ENCODE results near the gene OPTC.

Gene OPTC

DNA sequence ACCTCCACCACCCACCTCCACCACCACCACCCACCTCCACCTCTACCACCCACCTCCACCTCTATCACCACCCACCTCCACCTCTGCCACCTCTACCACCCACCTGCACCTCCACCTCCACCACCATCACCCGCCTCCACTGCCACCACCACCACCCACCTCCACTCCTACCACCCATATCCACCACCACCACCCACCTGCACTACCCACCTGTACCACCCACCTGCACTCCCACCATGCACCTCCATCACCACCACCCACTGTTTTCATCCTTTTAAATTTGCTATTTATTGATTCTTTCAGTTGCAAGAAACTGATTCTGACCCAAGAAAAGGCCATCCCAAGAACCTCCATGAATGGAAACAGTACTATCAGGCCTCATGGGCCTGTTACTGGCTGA, 6.3 kb downstream of the OPTC start:
- TF ChIP-seq, protein P1, sequence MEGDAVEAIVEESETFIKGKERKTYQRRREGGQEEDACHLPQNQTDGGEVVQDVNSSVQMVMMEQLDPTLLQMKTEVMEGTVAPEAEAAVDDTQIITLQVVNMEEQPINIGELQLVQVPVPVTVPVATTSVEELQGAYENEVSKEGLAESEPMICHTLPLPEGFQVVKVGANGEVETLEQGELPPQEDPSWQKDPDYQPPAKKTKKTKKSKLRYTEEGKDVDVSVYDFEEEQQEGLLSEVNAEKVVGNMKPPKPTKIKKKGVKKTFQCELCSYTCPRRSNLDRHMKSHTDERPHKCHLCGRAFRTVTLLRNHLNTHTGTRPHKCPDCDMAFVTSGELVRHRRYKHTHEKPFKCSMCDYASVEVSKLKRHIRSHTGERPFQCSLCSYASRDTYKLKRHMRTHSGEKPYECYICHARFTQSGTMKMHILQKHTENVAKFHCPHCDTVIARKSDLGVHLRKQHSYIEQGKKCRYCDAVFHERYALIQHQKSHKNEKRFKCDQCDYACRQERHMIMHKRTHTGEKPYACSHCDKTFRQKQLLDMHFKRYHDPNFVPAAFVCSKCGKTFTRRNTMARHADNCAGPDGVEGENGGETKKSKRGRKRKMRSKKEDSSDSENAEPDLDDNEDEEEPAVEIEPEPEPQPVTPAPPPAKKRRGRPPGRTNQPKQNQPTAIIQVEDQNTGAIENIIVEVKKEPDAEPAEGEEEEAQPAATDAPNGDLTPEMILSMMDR (IDR thresholded peaks at IDR 0.05; ENCODE audit: insufficient read depth, missing control alignments), result no peak
- no peak for FAIRE-seq

DNA sequence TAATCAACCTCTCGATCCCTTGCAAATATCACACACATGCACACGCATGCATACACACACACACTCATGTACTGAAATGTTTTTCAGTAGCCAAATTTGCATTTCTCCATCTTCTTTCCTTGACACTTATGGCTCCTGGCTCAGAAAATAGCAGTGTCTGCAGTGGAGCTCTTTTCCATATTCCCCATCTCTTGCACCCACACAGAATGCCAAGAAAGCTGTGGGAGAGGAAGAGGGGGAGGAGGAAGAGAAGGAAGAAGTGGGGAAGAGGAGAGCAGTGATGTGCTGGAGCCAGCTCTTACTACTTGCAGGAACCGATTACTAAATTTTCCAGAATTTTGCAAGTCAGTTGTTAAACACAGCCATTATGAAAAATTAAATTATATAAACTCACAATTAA, 9.9 kb downstream of the OPTC start:
- no peak for DNase-seq (ENCODE audit: insufficient read length, low spot score)
- TF ChIP-seq, protein P1 (IDR thresholded peaks at IDR 0.05; ENCODE audit: insufficient read depth, missing control alignments), result no peak
- FAIRE-seq, result no peak

More for the DNA sequence above, 6.3 kb downstream of the OPTC start:
- DNase-seq (ENCODE audit: insufficient read length, low spot score), result no peak

DNA sequence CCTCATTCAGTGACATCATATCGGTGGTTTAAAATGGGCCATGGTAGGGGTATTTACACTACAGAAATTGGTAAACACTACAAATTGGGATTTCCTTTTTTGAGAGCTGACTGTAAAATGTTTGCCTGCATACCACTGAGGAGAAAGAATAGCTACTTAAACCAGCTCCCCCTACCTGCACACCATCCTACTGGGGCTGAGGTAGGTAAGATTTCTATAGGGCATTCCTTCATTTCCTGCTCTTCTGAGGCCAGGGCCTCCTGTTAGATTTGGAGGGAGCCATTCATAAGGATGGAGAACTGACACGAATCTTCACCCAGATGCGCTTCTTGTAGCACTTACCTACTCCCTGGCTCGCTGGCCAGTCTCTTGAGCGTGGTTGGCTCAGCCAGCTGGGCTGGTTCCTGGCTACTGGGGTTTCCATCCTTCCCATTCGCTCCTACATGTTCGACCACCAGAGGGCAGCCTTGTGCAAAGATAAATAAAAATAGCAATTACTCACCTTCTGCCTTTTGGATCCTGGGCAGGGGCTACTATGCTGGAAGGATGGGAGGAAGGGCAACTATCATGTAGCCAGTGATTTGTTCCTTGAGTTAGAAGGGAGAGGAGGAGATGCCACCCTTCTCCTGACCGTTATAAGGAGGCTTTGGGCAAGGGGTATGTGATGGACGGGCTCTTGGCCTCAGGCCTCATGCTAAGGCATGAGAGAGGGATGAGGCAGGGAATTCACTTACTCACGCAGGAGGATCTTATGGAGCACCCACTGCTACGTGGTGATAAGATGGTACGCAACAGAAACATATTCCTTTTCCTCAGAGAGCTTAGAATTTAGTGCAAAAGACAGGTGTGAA, 10.7 kb downstream of the OPTC start:
- DNase-seq (ENCODE audit: insufficient read length, low spot score) (peak; percentile 93), FAIRE-seq (peak; percentile 79)
- TF ChIP-seq, protein P1 (IDR thresholded peaks at IDR 0.05; ENCODE audit: insufficient read depth, missing control alignments), result peak; percentile 98

DNA sequence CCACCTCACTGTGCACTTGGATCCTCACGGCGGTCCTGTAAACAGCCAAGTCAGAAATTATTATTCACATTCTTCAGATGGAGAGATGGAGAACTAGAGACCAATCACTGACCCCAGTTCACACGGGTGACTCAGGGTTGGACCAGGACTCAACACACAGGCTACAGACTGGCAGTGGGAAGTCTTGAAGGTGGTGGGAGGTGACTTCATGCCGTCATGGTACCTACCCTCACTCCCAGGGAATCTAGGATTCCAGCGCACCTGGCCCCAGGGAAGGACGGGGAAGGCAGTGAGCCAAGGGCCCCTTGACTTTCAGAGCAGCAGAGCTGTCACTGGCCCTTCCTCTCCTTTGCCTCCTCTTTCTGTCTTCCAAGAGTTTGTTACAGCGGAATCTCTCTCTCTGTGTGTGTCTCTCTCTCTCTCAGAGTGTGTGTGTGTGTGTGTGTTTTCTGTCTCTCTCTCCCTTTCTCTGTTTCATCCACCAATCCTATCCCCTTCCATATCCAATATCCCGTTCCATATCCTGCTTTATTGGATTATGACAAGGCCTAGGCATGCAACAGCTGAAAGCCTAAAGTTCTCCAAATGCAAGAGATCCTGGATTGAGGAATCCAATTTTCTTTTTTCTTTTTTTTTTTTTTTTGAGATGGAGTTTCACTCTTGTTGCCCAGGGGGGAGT, 11.7 kb downstream of the OPTC start:
- FAIRE-seq (no peak), DNase-seq (ENCODE audit: insufficient read length, low spot score) (no peak)
- TF ChIP-seq, protein P1 (IDR thresholded peaks at IDR 0.05; ENCODE audit: insufficient read depth, missing control alignments), result no peak

DNA sequence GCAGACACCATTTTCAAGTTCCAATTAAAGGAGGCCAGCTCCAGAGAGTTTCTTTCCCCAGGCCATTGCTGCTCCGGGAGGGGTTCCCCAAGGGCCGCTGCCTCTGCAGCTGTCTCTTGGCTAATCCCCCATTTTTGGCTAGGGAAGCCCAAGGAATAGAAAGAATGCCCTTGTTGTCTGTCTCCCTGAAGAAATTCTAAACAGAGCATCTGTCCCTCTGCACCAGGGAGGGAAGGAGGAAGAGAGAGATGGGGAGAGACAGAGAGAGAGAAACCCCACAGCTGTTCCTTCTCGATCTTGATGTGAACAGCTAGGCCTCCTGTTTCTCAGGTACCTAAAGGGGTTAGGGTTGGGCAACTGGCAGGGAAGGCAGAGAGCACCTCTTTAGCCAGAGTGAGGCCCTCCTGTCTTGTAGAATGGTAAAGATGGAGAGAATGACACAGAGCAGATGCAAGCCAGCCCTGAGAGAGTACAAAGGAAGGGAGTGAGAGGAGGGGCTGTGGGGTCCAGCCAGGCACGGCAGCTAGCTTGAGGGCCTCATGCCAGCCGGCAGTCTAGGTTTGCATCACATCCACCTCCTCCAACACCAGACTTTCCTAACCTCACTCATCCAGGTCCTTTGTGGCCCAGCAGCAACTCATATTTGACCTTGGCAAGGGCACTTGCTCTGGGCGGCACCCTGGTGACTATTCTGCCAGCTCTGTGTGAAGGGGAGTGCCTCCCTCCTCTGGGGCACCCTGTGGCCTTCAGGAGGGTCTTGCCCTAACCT, 13.1 kb downstream of the OPTC start:
- DNase-seq (ENCODE audit: insufficient read length, low spot score) (no peak), FAIRE-seq (no peak)
- TF ChIP-seq, protein P1 (IDR thresholded peaks at IDR 0.05; ENCODE audit: insufficient read depth, missing control alignments), result no peak

DNA sequence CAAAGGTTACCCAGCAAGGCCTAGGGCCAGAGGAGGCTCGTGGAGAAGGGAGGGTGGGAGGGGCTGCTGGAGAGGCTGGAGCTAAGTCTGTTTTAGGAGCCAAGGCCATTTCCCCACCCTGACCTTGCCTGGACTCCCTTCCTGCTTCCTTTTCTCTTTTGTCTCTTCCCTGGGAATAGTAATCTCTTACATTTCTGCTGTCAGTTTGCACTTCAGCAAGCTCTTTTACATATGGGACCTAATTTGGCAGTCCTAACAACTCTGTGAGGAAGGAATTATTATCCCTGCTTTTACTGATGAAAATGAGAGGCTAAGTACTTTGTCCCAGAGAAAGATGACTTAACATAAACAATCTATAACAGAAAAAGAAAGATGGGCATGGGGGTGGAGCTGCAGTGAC, 13.8 kb downstream of the OPTC start:
- TF ChIP-seq, protein P1 (IDR thresholded peaks at IDR 0.05; ENCODE audit: insufficient read depth, missing control alignments), result no peak
- FAIRE-seq (no peak), DNase-seq (ENCODE audit: insufficient read length, low spot score) (no peak)
